ENCODE results near the gene ATG4C.

DNA sequence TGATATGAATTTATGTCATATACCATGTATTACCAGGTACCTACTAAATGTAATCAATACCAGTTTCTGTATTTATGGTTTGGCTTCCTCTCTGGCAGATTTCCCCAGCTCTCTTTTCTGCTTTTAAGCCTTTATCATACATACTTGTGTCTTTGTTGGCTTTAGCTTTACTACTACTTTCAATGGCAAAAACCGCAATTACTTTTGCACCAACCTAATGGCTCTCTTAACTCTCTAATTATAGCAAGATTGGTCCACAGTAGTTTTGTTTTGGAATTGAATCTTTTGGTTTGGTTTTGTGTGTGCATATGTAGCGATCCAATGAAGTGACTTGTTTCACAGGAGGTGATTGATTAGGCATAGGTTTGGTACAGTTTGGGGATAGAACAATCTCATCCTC, 93.6 kb downstream of the ATG4C start:
- TF ChIP-seq, protein P1, sequence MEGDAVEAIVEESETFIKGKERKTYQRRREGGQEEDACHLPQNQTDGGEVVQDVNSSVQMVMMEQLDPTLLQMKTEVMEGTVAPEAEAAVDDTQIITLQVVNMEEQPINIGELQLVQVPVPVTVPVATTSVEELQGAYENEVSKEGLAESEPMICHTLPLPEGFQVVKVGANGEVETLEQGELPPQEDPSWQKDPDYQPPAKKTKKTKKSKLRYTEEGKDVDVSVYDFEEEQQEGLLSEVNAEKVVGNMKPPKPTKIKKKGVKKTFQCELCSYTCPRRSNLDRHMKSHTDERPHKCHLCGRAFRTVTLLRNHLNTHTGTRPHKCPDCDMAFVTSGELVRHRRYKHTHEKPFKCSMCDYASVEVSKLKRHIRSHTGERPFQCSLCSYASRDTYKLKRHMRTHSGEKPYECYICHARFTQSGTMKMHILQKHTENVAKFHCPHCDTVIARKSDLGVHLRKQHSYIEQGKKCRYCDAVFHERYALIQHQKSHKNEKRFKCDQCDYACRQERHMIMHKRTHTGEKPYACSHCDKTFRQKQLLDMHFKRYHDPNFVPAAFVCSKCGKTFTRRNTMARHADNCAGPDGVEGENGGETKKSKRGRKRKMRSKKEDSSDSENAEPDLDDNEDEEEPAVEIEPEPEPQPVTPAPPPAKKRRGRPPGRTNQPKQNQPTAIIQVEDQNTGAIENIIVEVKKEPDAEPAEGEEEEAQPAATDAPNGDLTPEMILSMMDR (IDR thresholded peaks at IDR 0.05; ENCODE audit: low read depth, low read length, poor library complexity, severe bottlenecking), result no peak
- TF ChIP-seq EZH2phosphoT487 (IDR thresholded peaks at IDR 0.05; ENCODE audit: borderline replicate concordance, low read length), result no peak
